Naive thymus-derived CD4-positive, alpha-beta T cell (primary cell): ENCODE results near the gene RNF113B. TPM values are rescaled to one million over a fixed set of nuclear protein-coding genes. Genes with fewer than 3 reads are reported as not detected.

Experiments used
- ATAC-seq: fragments of 150-1000 bp; cut with Tn5 transposase; 2 replicates; pipeline ENCODE4 v1.10.0; 2021; ENCODE audit warnings: mild to moderate bottlenecking, moderate library complexity
- CTCF ChIA-PET: fragments of 350-600 bp; sonication (Branson Sonifier 250); formaldehyde crosslinking; loops from one replicate; lab custom pipeline; 2021; ENCODE audit warnings: antibody characterized with exemption; lab: Charles Lee
- POLR2A ChIA-PET: fragments of 350-600 bp; sonication (Branson Sonifier 250); formaldehyde crosslinking; loops from one replicate; lab custom pipeline; 2021; ENCODE audit warnings: antibody characterized with exemption, inconsistent platforms; lab: Charles Lee
- DNase-seq, 9 donors: peaks; one replicate each; pipeline versions ENCODE4 v3.0.0 to v3.0.0-alpha.2; 2020 to 2022; ENCODE audit warnings: mixed read lengths in 1 of 9
- H3K27ac ChIP-seq: one replicate; pipeline ENCODE4 v1.7.0; 2013; ENCODE audit warnings: mild to moderate bottlenecking, low read depth, low read length, moderate library complexity
- H3K27me3 ChIP-seq, 2 donors: one replicate each; pipeline ENCODE4 v1.7.0; 2013; ENCODE audit warnings: low read length in 2 of 2, mild to moderate bottlenecking in 2 of 2, moderate library complexity in 2 of 2; ENCODE audit not compliant: control insufficient read depth in 2 of 2, insufficient read depth in 2 of 2
- H3K36me3 ChIP-seq, 3 experiments: 1 replicate in 2 of 3; 2 replicates in 1 of 3; pipeline ENCODE4 v1.7.0; 2013; ENCODE audit warnings: low read length in 3 of 3, mild to moderate bottlenecking in 3 of 3, moderate library complexity in 1 of 3; ENCODE audit not compliant: insufficient read depth in 3 of 3, control insufficient read depth in 2 of 3
- H3K4me1 ChIP-seq, 2 donors: one replicate each; pipeline ENCODE4 v1.7.0; 2013; ENCODE audit warnings: low read length in 2 of 2, mild to moderate bottlenecking in 2 of 2, moderate library complexity in 1 of 2; ENCODE audit not compliant: control insufficient read depth in 2 of 2, insufficient read depth in 2 of 2
- H3K4me3 ChIP-seq: 2 replicates; pipeline ENCODE4 v1.7.0; 2013; ENCODE audit warnings: mild to moderate bottlenecking, low read length
- H3K9me3 ChIP-seq, 3 experiments: 1 replicate in 2 of 3; 2 replicates in 1 of 3; pipeline ENCODE4 v1.7.0; 2013; ENCODE audit warnings: low read length in 3 of 3; ENCODE audit not compliant: control insufficient read depth in 2 of 3
- H3K27ac Mint-ChIP-seq, 9 donors: one replicate each; pipeline ENCODE4 v1.8.0; 2020 to 2022; ENCODE audit warnings: mixed read lengths in 9 of 9, mild to moderate bottlenecking in 8 of 9, moderate library complexity in 5 of 9, inconsistent platforms in 2 of 9
- H3K27me3 Mint-ChIP-seq, 5 donors: one replicate each; pipeline ENCODE4 v1.8.0; 2021 to 2022; ENCODE audit warnings: mixed read lengths in 5 of 5, mild to moderate bottlenecking in 1 of 5
- H3K36me3 Mint-ChIP-seq, 5 donors: one replicate each; pipeline ENCODE4 v1.8.0; 2020 to 2022; ENCODE audit warnings: mixed read lengths in 5 of 5, mild to moderate bottlenecking in 3 of 5, inconsistent platforms in 1 of 5
- H3K4me1 Mint-ChIP-seq, 7 donors: one replicate each; pipeline ENCODE4 v1.8.0; 2020 to 2022; ENCODE audit warnings: mixed read lengths in 7 of 7, mild to moderate bottlenecking in 3 of 7, inconsistent platforms in 1 of 7
- H3K4me3 Mint-ChIP-seq, 10 donors: one replicate each; pipeline ENCODE4 v1.8.0; 2020 to 2022; ENCODE audit warnings: mild to moderate bottlenecking in 10 of 10, mixed read lengths in 10 of 10, moderate library complexity in 6 of 10, inconsistent platforms in 2 of 10
- H3K9me3 Mint-ChIP-seq, 11 donors: one replicate each; pipeline ENCODE4 v1.8.0; 2020 to 2022; ENCODE audit warnings: mixed read lengths in 11 of 11, mild to moderate bottlenecking in 4 of 11, inconsistent platforms in 1 of 11, moderate library complexity in 1 of 11
- intact Hi-C, 2 donors: fragments of 100-400 bp; cut with micrococcal nuclease; formaldehyde crosslinking; loops; one replicate each; pipeline ENCODE4 v1.15.1; 2023
- polyA plus RNA-seq, 2 donors: library from polyadenylated mRNA; unstranded; fragments of 300-500 nt; fragmentation: Illumina TruSeq; gene quantifications; one replicate each; pipeline ENCODE4 v1.2.3, GENCODE V29; 2021
- total RNA-seq, 6 experiments: library from RNA in 5 of 6; stranded (reverse) in 5 of 6; gene quantifications; 1 replicate in 5 of 6; 2 replicates in 1 of 6; pipeline ENCODE4 v1.2.3 and lab custom pipeline; 2021 to 2026

RNF113B gene
- total and polyA plus RNA-seq, 7 experiments from 2014 or later: not detected

- H3K36me3 Mint-ChIP-seq: no peaks in the 10 kb centered on the region
- no peak overlapping the region for H3K4me3 ChIP-seq
- H3K4me1 Mint-ChIP-seq: peaks cover 0 to 2% (median 0%) of the 10 kb centered on the region in 7 donors
- ATAC-seq (no peak), DNase-seq (no peak)
- H3K4me1 ChIP-seq: no peaks in the 10 kb centered on the region
- intact Hi-C loops: no loop called here
- H3K36me3 ChIP-seq: no peaks in the 10 kb centered on the region
- peaks cover 0 to 2% (median 0%) of the 10 kb centered on the region in 11 donors for H3K9me3 Mint-ChIP-seq
- ChIA-PET POLR2A (no interaction called here), CTCF (no interaction called here)
- H3K4me3 Mint-ChIP-seq: no peak overlapping the region
- no peaks in the 10 kb centered on the region for H3K9me3 ChIP-seq
- peaks cover 3 to 14% (median 10%) of the 10 kb centered on the region in 5 donors for H3K27me3 Mint-ChIP-seq
- H3K27me3 ChIP-seq: no peaks in the 10 kb centered on the region
- H3K27ac Mint-ChIP-seq: no peak overlapping the region
- H3K27ac ChIP-seq: no peak overlapping the region
Measured at GRCh38 chr13:98188544-98189166, 11.6 kb upstream of the RNF113B start.

DNA sequence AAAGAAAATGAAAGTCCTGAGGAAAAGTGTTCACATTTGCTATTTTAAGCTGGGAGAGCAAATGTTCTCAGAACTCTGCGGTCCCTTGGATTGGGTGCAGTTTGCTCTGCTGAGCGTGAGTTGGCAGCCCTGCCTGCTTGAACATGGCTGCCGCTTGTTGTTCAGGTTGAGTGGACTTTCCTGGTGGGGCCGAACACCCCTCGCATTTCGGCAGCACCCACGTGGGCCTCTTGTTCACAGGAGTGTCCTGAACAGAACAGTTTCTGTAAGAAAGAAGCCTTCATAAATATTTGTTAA lies 10.8 kb upstream of the RNF113B start:
- no peaks in the 10 kb centered on the region for H3K36me3 Mint-ChIP-seq
- intact Hi-C loops: no loop called here
- Histone ChIP-seq H3K9me3 (no peaks in the 10 kb centered on the region), H3K36me3 (no peaks in the 10 kb centered on the region), H3K27me3 (no peaks in the 10 kb centered on the region), H3K27ac (no peak overlapping the region), H3K4me3 (no peak overlapping the region), H3K4me1 (no peaks in the 10 kb centered on the region)
- ChIA-PET POLR2A (interaction anchor here (0.6 kb wide), 1 partner anchor 42 kb away, joined by 7 read pairs; no protein-coding TSS in a partner anchor), CTCF (no interaction called here)
- H3K27ac Mint-ChIP-seq: no peak overlapping the region
- no peak overlapping the region for H3K4me3 Mint-ChIP-seq
- ATAC-seq (no peak), DNase-seq (no peak)
- peaks cover 0 to 2% (median 0%) of the 10 kb centered on the region in 7 donors for H3K4me1 Mint-ChIP-seq
- peaks cover 3 to 12% (median 10%) of the 10 kb centered on the region in 5 donors for H3K27me3 Mint-ChIP-seq
- peaks cover 0 to 2% (median 0%) of the 10 kb centered on the region in 11 donors for H3K9me3 Mint-ChIP-seq

GRCh38 chr13:98187155-98187964 lies 10.3 kb upstream of the RNF113B start:
- Histone ChIP-seq H3K9me3 (no peaks in the 10 kb centered on the region), H3K27ac (no peak overlapping the region), H3K27me3 (no peaks in the 10 kb centered on the region), H3K4me1 (no peaks in the 10 kb centered on the region), H3K4me3 (no peak overlapping the region), H3K36me3 (no peaks in the 10 kb centered on the region)
- peaks cover 0 to 2% (median 0%) of the 10 kb centered on the region in 11 donors for H3K9me3 Mint-ChIP-seq
- ChIA-PET POLR2A (interaction anchor here (0.6 kb wide), 1 partner anchor 42 kb away, joined by 7 read pairs; no protein-coding TSS in a partner anchor), CTCF (no interaction called here)
- peaks cover 3 to 12% (median 10%) of the 10 kb centered on the region in 5 donors for H3K27me3 Mint-ChIP-seq
- no peak for ATAC-seq
- no peak for DNase-seq
- peaks cover 0 to 2% (median 0%) of the 10 kb centered on the region in 7 donors for H3K4me1 Mint-ChIP-seq
- H3K4me3 Mint-ChIP-seq: no peak overlapping the region
- no peak overlapping the region for H3K27ac Mint-ChIP-seq
- no peaks in the 10 kb centered on the region for H3K36me3 Mint-ChIP-seq
- intact Hi-C loops: no loop called here

GRCh38 chr13:98184792-98185191 lies 7.7 kb upstream of the RNF113B start:
- Histone ChIP-seq H3K27ac (no peak overlapping the region), H3K36me3 (no peaks in the 10 kb centered on the region), H3K9me3 (no peaks in the 10 kb centered on the region), H3K27me3 (no peaks in the 10 kb centered on the region), H3K4me3 (no peak overlapping the region), H3K4me1 (no peaks in the 10 kb centered on the region)
- intact Hi-C loops: no loop called here
- H3K4me3 Mint-ChIP-seq: no peak overlapping the region
- peaks cover 0 to 4% (median 0%) of the 10 kb centered on the region in 5 donors for H3K36me3 Mint-ChIP-seq
- CTCF ChIA-PET: no interaction called here
- peaks cover 0 to 21% (median 10%) of the 10 kb centered on the region in 5 donors for H3K27me3 Mint-ChIP-seq
- ATAC-seq: no peak
- peaks cover 0 to 4% (median 0%) of the 10 kb centered on the region in 11 donors for H3K9me3 Mint-ChIP-seq
- POLR2A ChIA-PET: no interaction called here
- no peak for DNase-seq
- H3K4me1 Mint-ChIP-seq: peaks cover 0 to under 1% (median 0%) of the 10 kb centered on the region in 7 donors
- H3K27ac Mint-ChIP-seq: no peak overlapping the region

- no peak for ATAC-seq
- no peak overlapping the region for H3K27ac ChIP-seq
- H3K27ac Mint-ChIP-seq: no peak overlapping the region
- no peak for DNase-seq
- no peaks in the 10 kb centered on the region for H3K4me1 Mint-ChIP-seq
- H3K4me3 ChIP-seq: no peak overlapping the region
- peaks cover 0 to 21% (median 10%) of the 10 kb centered on the region in 5 donors for H3K27me3 Mint-ChIP-seq
- no peak overlapping the region for H3K4me3 Mint-ChIP-seq
- ChIA-PET POLR2A (no interaction called here), CTCF (interaction anchor here (0.9 kb wide), 1 partner anchor 17 kb away, joined by 3 read pairs; no protein-coding TSS in a partner anchor)
- no peaks in the 10 kb centered on the region for H3K9me3 ChIP-seq
- H3K9me3 Mint-ChIP-seq: peaks cover 0 to 4% (median 0%) of the 10 kb centered on the region in 11 donors
- no peaks in the 10 kb centered on the region for H3K4me1 ChIP-seq
- no peaks in the 10 kb centered on the region for H3K27me3 ChIP-seq
- no peaks in the 10 kb centered on the region for H3K36me3 ChIP-seq
- intact Hi-C loops: no loop called here
- H3K36me3 Mint-ChIP-seq: peaks cover 0 to 4% (median 0%) of the 10 kb centered on the region in 5 donors
Measured at GRCh38 chr13:98182589-98182988, 5.5 kb upstream of the RNF113B start.

GRCh38 chr13:98182153-98182552 lies 5.1 kb upstream of the RNF113B start:
- Histone ChIP-seq H3K27ac (no peak overlapping the region), H3K27me3 (no peaks in the 10 kb centered on the region), H3K9me3 (no peaks in the 10 kb centered on the region), H3K4me3 (no peak overlapping the region), H3K4me1 (no peaks in the 10 kb centered on the region), H3K36me3 (no peaks in the 10 kb centered on the region)
- intact Hi-C loops: no loop called here
- Mint-ChIP-seq H3K27ac (no peak overlapping the region), H3K36me3 (peaks cover 0 to 4% (median 0%) of the 10 kb centered on the region in 5 donors), H3K27me3 (peaks cover 0 to 21% (median 10%) of the 10 kb centered on the region in 5 donors), H3K9me3 (peaks cover 0 to 4% (median 0%) of the 10 kb centered on the region in 11 donors), H3K4me1 (no peaks in the 10 kb centered on the region), H3K4me3 (no peak overlapping the region)
- CTCF ChIA-PET: interaction anchor here (0.9 kb wide), 1 partner anchor 17 kb away, joined by 3 read pairs; no protein-coding TSS in a partner anchor
- ATAC-seq (no peak), DNase-seq (no peak)
- POLR2A ChIA-PET: no interaction called here
